Activated T-helper 1 cell treated with anti-CD3 and anti-CD28 coated beads, Interleukin-2, amount 50 U/mL, for 16 hours (primary cell): ENCODE results near the gene OPN5.

Experiments
- DNase-seq, 2 donors: peaks; one replicate each; pipeline ENCODE4 v3.0.0-alpha.2; 2020; ENCODE audit warnings: low read depth in 1 of 2, low spot score in 1 of 2

The OPN5 gene

GRCh38 chr6:47787620-47788497 lies 6.0 kb downstream of the OPN5 start:
- DNase-seq: peak; percentile 14 to 23

GRCh38 chr6:47788498-47788884 lies 6.7 kb downstream of the OPN5 start:
- no peak for DNase-seq

- no peak for DNase-seq
These were observed 7.7 kb downstream of the OPN5 start for GRCh38 chr6:47789553-47789952.

GRCh38 chr6:47792216-47792733 lies 10.4 kb downstream of the OPN5 start:
- no peak for DNase-seq

- DNase-seq: no peak
These were observed 12.8 kb downstream of the OPN5 start for GRCh38 chr6:47794577-47795135.

- DNase-seq: no peak
These were observed 20.2 kb downstream of the OPN5 start for GRCh38 chr6:47801984-47802383.

- DNase-seq: no peak
These were observed 23.0 kb downstream of the OPN5 start for GRCh38 chr6:47804821-47805220.

- no peak for DNase-seq
These were observed 28.0 kb downstream of the OPN5 start for GRCh38 chr6:47809873-47810272.

- no peak for DNase-seq
These were observed 29.1 kb downstream of the OPN5 start for GRCh38 chr6:47810885-47811284.

- DNase-seq: no peak
These were observed 29.6 kb downstream of the OPN5 start for GRCh38 chr6:47811443-47811842.

GRCh38 chr6:47817749-47818148 lies 35.9 kb downstream of the OPN5 start:
- no peak for DNase-seq

GRCh38 chr6:47819461-47819860 lies 37.6 kb downstream of the OPN5 start:
- no peak for DNase-seq

- no peak for DNase-seq
These were observed 41.2 kb downstream of the OPN5 start for GRCh38 chr6:47822856-47823554.

- DNase-seq: no peak
These were observed 50.7 kb downstream of the OPN5 start for GRCh38 chr6:47832386-47833100.

GRCh38 chr6:47834196-47834595 lies 52.4 kb downstream of the OPN5 start:
- no peak for DNase-seq

- no peak for DNase-seq
These were observed 54.2 kb downstream of the OPN5 start for GRCh38 chr6:47836046-47836445.

GRCh38 chr6:47836639-47837038 lies 54.8 kb downstream of the OPN5 start:
- DNase-seq: no peak

GRCh38 chr6:47839645-47840044 lies 57.8 kb downstream of the OPN5 start:
- no peak for DNase-seq

GRCh38 chr6:47844881-47845280 lies 63.0 kb downstream of the OPN5 start:
- no peak for DNase-seq

GRCh38 chr6:47846752-47847151 lies 64.9 kb downstream of the OPN5 start:
- DNase-seq: no peak

- no peak for DNase-seq
These were observed 69.3 kb downstream of the OPN5 start for GRCh38 chr6:47851091-47851490.
